Mucosa of gallbladder (tissue), 1 donor: ENCODE measurements around the gene GLIPR2. TPM values are rescaled to one million over a fixed set of nuclear protein-coding genes. Genes with fewer than 3 reads are reported as not detected.

Experiments used
- DNase-seq: peaks from one replicate; pipeline ENCODE4 v3.0.0-alpha.2; 2020; ENCODE audit warnings: low spot score
- total RNA-seq: library from RNA; stranded (reverse); gene quantifications from one replicate; pipeline ENCODE4 v1.2.1, GENCODE V29; 2021
- donor health status: DM: no; HTN: no; CAD: no.

Gene GLIPR2
- total RNA-seq, 1 donor from 2014 or later = 17.0 TPM

DNA sequence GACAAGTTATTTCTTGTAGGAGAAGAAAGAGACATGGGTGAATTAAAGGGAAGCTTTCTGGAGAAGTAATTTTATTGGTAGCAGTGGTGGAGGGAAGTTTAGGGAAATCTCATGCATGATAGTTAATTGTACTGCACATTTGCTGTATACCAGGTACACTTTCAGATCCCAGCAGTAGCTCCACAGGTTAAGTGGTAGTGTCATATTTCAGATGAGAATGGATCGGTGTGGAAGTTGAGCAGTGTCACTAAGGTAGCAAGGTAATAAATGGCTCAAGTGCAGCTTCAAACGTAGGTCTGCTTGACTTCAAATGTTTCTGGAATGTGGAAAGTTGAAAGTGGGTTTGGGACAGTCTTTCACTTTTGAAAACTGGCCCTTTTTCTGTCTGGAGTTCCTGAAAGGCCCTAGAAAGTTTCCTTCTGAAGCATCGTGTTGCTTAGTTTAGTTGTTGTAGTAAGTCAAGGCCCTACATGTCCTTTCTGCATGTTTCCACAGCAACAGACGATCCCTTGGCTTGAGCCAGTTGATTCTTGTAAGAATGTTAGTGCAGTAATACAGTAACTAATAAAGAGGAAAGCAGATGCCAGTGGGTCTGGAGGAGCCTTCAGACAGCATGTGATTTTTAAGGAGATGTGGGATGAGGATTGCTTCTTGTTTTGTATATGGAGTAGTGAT, 57.9 kb downstream of the GLIPR2 start:
- no peak for DNase-seq

DNA sequence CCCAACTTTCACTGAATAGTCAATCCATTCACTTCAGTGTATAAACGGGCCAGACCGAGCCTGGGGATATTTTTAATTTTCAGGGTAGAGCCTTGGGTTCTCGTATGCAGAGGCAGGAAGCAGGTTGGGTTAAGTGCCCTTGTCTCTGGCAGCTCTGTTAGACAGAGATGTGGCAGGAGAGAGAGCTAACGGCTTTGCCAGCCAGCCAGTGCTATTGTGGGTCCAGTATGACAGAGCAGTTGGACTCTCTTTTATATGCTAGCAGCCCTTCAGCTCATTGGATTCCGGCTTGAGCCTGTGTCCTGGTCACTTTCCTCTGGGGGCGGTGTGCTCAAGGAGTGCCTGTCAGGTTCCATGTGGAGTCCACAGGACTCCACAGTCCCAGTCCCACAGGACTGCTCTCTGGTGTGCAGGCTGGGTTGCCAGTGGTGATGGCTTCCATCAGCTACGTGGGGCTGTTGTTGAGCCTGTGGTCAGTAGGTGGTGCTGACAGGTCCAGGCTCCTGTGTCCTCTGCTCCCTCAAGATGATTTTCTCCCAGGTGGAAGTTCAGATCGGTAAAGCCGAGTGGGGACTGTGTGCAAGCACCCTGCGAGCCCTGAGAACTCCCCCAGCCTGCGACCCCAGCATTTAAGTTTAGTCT, 68.5 kb downstream of the GLIPR2 start:
- no peak for DNase-seq

DNA sequence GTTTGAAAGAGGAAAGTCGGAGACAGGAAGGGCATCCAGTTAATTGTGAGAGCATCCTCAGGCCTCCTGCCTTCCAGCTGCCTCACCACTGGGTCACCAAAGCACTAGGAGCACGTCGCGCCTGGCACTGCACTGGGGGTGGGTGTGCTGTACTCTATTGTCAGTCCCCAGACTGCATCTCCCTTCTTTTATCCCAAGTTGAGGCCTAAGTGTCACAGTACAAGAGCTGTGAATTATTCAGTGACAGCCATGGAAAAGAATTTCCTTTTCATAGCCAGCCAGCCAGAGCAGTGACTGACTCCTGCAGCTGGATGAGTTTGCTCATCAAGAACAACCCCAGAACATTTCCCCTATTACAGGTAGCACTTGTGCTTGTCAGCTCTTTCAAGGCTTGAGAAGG, 70.5 kb downstream of the GLIPR2 start:
- no peak for DNase-seq

DNA sequence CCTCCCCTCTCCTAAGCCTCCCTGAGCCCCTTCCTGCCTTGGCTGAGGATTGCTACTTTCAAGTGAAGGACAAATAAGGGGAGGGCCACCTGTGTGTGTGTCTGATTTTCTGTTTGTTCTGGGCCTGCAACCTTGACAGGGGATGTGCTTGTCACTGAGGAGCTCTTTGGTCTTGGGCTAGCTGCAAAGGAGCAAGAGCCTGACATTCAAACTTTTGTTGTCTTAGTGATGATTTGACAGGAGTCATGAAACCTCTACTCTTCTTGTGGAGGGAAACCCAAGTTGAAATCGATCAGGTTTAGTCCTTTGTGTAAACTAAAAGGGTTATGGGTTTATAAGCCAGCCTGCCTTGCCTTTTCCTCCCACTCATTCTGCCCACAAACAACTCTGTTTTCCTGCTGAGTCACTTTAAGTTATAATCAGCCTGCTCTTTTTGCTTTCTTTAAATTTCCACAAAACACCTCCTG, 71.0 kb downstream of the GLIPR2 start:
- DNase-seq = no peak

DNA sequence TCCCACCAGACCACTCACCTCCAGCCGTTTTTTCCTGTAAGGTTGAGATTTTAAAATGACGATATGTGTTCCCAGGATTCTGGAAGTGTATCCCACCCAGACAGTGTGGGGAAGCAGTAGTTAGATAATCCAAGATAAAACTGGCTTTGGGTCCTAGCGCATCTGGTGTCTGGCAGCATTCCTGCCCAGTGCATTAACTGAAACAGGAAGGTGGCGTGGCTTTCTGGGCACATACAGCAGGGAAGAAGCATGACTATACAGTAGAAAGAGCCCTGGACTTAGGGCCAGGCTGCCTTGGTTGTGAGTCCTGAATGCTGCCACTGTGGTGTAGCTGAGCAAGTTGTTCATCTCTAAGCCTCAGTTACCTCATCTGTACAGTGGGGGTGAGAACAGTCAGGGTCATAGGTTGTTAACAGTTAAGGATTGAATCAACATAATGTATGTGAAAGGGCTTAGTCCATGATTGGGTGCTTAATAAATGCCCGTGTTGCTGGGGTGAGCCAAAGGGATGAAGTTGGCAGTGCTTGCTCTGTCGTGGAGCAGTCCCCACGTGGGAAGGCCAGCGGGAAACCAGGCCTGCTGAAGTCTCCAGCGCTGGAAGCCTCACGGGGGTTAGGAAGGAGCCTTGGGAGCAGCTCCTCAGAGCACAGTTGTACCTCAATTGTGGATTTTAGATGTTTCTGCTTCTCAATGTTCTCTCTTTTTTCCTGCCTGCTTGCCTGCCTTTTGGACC, 72.2 kb downstream of the GLIPR2 start:
- no peak for DNase-seq

DNA sequence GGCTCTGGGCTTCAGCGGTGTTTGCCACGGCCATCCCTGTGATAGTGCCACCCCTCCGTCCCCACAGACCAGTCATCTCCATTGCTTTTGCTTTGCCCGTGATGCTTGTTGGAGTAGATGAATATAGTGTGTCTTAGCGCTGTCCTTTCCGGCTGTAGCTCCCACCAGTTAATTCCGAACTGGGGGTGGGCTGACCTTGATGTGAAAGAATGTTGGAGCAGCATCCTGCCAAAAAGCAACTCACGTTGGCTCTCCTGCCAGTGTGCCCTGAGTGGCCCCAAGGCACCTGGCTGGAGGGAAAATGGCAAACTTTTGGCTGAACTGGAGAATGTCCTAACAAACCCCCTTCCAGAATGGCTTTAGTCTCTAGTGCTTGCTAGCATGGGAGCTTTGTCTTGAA, 74.2 kb downstream of the GLIPR2 start:
- no peak for DNase-seq

DNA sequence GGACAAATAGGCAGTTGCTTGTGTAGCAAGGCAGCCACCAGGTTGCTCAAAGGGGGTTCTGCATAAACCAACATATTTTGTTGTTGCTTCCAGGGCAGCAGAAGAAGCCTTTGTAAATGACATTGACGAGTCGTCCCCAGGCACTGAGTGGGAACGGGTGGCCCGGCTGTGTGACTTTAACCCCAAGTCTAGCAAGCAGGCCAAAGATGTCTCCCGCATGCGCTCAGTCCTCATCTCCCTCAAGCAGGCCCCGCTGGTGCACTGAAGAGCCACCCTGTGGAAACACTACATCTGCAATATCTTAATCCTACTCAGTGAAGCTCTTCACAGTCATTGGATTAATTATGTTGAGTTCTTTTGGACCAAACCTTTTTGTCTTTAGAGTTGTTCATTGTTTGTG, 75.0 kb downstream of the GLIPR2 start:
- DNase-seq = no peak

DNA sequence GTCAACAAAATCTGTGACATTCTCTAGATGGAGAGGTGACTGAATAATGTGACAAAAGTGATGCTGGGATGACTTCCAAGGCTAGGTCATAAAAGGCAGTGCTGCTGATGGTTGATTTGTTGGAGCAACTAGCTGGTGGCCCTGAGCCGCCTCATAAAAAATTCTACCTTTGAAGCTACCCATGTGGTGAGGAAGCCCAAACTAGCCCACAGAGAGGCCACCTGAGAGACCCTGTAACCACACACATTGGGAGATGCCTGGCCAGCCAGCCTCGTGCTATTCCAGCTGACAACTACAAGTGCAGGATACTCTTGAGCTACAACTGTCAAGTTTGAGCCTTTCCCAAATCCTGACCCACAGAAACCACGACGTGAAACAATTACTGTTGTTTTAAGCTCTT, 76.9 kb downstream of the GLIPR2 start:
- DNase-seq = no peak

Other genes starting within 250 kb of the GLIPR2 start
- gene HRCT1, start 230.5 kb upstream of the GLIPR2 start, total RNA-seq = 2.0 TPM
- 0.83 TPM for gene SPAAR, start 227.2 kb upstream of the GLIPR2 start, total RNA-seq
- gene OR2S2, start 178.6 kb upstream of the GLIPR2 start, total RNA-seq = not detected
- 11.3 TPM for gene RECK, start 99.8 kb upstream of the GLIPR2 start, total RNA-seq
- 0.12 TPM for gene CCIN, start 32.7 kb downstream of the GLIPR2 start, total RNA-seq
- gene CLTA, start 54.2 kb downstream of the GLIPR2 start, total RNA-seq = 185 TPM
- 24.6 TPM for gene GNE, start 121.7 kb downstream of the GLIPR2 start, total RNA-seq